Panc1 (cell line): ENCODE measurements around the gene ADGRB3. TPM values are rescaled to one million over a fixed set of nuclear protein-coding genes. Genes with fewer than 3 reads are reported as not detected.

Experiments
- ATAC-seq: fragments of 200-7000 bp; cut with Tn5 transposase; 2 replicates; pipeline ENCODE4 v1.9.1; 2020; ENCODE audit warnings: mild to moderate bottlenecking, moderate library complexity
- BruUV-seq: library from RNA; stranded (reverse); fragments of 400-500 nt; replicated peaks from 2 replicates; lab custom pipeline; 2021; lab: Mats Ljungman, UMichigan
- CTCF ChIA-PET: fragments of 300-600 bp; sonication (Branson Sonifier 250); formaldehyde crosslinking; loops from one replicate; lab custom pipeline; 2022; ENCODE audit warnings: antibody characterized with exemption; lab: Charles Lee
- POLR2A ChIA-PET: fragments of 300-600 bp; sonication (Branson Sonifier 250); formaldehyde crosslinking; loops from one replicate; lab custom pipeline; 2022; ENCODE audit warnings: antibody characterized with exemption; lab: Charles Lee
- DNase-seq: peaks from one replicate; pipeline ENCODE4 v3.0.0-alpha.2; 2010; ENCODE audit warnings: low read depth, low spot score
- H3K27ac ChIP-seq: 2 replicates; pipeline ENCODE4 v1.5.1; 2011; ENCODE audit warnings: mild to moderate bottlenecking, low read length, inconsistent platforms
- H3K27me3 ChIP-seq: fragments of 200-500 bp; sonication (Bioruptor generic); 2 replicates; pipeline ENCODE4 v1.6.0; 2014; ENCODE audit warnings: low read length, inconsistent platforms; ENCODE audit not compliant: control insufficient read depth, insufficient read depth
- H3K36me3 ChIP-seq: fragments of 200-500 bp; sonication (Bioruptor generic); 2 replicates; pipeline ENCODE4 v1.5.1; 2014; ENCODE audit warnings: inconsistent platforms, mild to moderate bottlenecking, low read length, moderate library complexity; ENCODE audit not compliant: control insufficient read depth, insufficient read depth
- H3K4me1 ChIP-seq: 2 replicates; pipeline ENCODE4 v1.5.1; 2011; ENCODE audit warnings: inconsistent platforms, mild to moderate bottlenecking, low read length, moderate library complexity; ENCODE audit not compliant: control insufficient read depth, insufficient read depth
- H3K4me3 ChIP-seq, 2 experiments: 2 replicates each; pipeline ENCODE4 v1.5.1; 2011 to 2012; ENCODE audit warnings: low read depth in 2 of 2, low read length in 2 of 2, mild to moderate bottlenecking in 2 of 2, inconsistent platforms in 1 of 2, moderate library complexity in 1 of 2
- H3K9me3 ChIP-seq: fragments of 200-500 bp; sonication (Bioruptor generic); 2 replicates; pipeline ENCODE4 v1.5.1; 2014; ENCODE audit warnings: low read depth, mild to moderate bottlenecking, inconsistent platforms, low read length, moderate library complexity; ENCODE audit not compliant: control insufficient read depth, insufficient read depth
- CTCF ChIP-seq: fragments of 450-650 bp; IDR thresholded peaks from 2 replicates; pipeline ENCODE4 v1.5.1; 2017; ENCODE audit warnings: mild to moderate bottlenecking
- POLR2AphosphoS5 ChIP-seq: IDR thresholded peaks from 2 replicates; pipeline ENCODE4 v1.6.1; 2012; ENCODE audit warnings: mild to moderate bottlenecking, low read depth, low read length, moderate library complexity
- REST ChIP-seq, 2 experiments: IDR thresholded peaks; 2 replicates each; pipeline ENCODE4 v1.6.1; 2011 to 2012; ENCODE audit warnings: low read depth in 2 of 2, control low read depth in 1 of 2, low read length in 1 of 2, mild to moderate bottlenecking in 1 of 2, moderate library complexity in 1 of 2; ENCODE audit not compliant: insufficient read depth in 1 of 2
- SIN3A ChIP-seq: IDR thresholded peaks from 2 replicates; pipeline ENCODE4 v1.6.1; 2012; ENCODE audit warnings: low read depth, mild to moderate bottlenecking, low read length, moderate library complexity, borderline replicate concordance; ENCODE audit not compliant: insufficient read depth
- TCF7L2 ChIP-seq: IDR thresholded peaks from 2 replicates; pipeline ENCODE4 v1.6.1; 2011; ENCODE audit warnings: mild to moderate bottlenecking, low read depth, low read length, inconsistent platforms
- in situ Hi-C: cut with HindIII; loops from 2 replicates; pipeline ENCODE4 v1.10.0; 2016; ENCODE audit warnings: low sequenced_read_pairs, low pct_unique_long_range_greater_than_20kb
- intact Hi-C: fragments of 100-400 bp; cut with micrococcal nuclease; formaldehyde crosslinking; loops from one replicate; pipeline ENCODE4 v1.10.0; 2022; ENCODE audit not compliant: unreplicated experiment
- total RNA-seq: library from RNA; stranded (reverse); gene quantifications from one replicate; pipeline ENCODE4 v1.2.1, GENCODE V29; 2021; ENCODE audit not compliant: unreplicated experiment

The ADGRB3 gene
- total RNA-seq, 1 experiment from 2014 or later, result 0.10 TPM

- BruUV-seq, result no TSS peak
- CTCF ChIA-PET, result no interaction called here
- Histone ChIP-seq H3K27me3 (peaks cover 42% of the 10 kb centered on the region), H3K4me1 (peaks cover 22% of the 10 kb centered on the region), H3K36me3 (no peaks in the 10 kb centered on the region; the same call in 1 of the 2 replicates), H3K9me3 (no peaks in the 10 kb centered on the region), H3K27ac (no peak overlapping the region), H3K4me3 (peak overlapping the region; percentile 49 to 52)
- in situ Hi-C loops, result no loop called here
- intact Hi-C loops, result loop anchor here (5.0 to 10.0 kb wide), 2 partner anchors 321 to 1711 kb away; no protein-coding TSS in a partner anchor
- no peak for TF ChIP-seq REST (IDR thresholded peaks at IDR 0.05; ENCODE audit: insufficient read depth in 1 of 2, low read depth in 2 of 2, low read length in 1 of 2)
- TF ChIP-seq CTCF, result peak; percentile 31; the same call in 1 of the 2 replicates
- ATAC-seq, result no peak
- POLR2A ChIA-PET, result interaction anchor here (0.6 kb wide), 2 partner anchors 44 to 1461 kb away, joined by 3 to 5 read pairs; no protein-coding TSS in a partner anchor
- no peak for DNase-seq
Observed at GRCh38 chr6:68635706-68636513, 828 bp downstream of the ADGRB3 start.

- peaks cover 22% of the 10 kb centered on the region for H3K4me1 ChIP-seq
- BruUV-seq, result no TSS peak
- H3K27me3 ChIP-seq, result peaks cover 48% of the 10 kb centered on the region
- no peak overlapping the region for H3K27ac ChIP-seq
- H3K4me3 ChIP-seq, result no peak overlapping the region
- in situ Hi-C loops (no loop called here), intact Hi-C loops (loop anchor here (5.0 to 10.0 kb wide), 2 partner anchors 321 to 1712 kb away; no protein-coding TSS in a partner anchor)
- no peak for ATAC-seq
- no peaks in the 10 kb centered on the region; the same call in 1 of the 2 replicates for H3K36me3 ChIP-seq
- ChIA-PET POLR2A (interaction anchor here (0.5 kb wide), 1 partner anchor 1575 kb away, joined by 11 read pairs; no protein-coding TSS in a partner anchor), CTCF (interaction anchor here (0.6 to 1.4 kb wide), 2 partner anchors 31 to 323 kb away, joined by 3 to 6 read pairs; no protein-coding TSS in a partner anchor)
- TF ChIP-seq POLR2AphosphoS5, result no peak
- no peak for TF ChIP-seq SIN3A
- TF ChIP-seq CTCF, result no peak
- no peak for TF ChIP-seq REST (IDR thresholded peaks at IDR 0.05; ENCODE audit: insufficient read depth in 1 of 2, low read depth in 2 of 2, low read length in 1 of 2)
- no peak for TF ChIP-seq TCF7L2
- DNase-seq, result no peak
- no peaks in the 10 kb centered on the region for H3K9me3 ChIP-seq
Observed at GRCh38 chr6:68636666-68637065, 1.6 kb downstream of the ADGRB3 start.
